SK-N-SH (cell line): Measurements from ENCODE around the gene SHROOM4.

Experiments used
- CHD2 ChIP-seq: fragments of 150-350 bp; IDR thresholded peaks from 2 replicates; pipeline ENCODE4 v1.6.1; 2018; ENCODE audit warnings: low read length; ENCODE audit not compliant: partially characterized antibody
- CTCF ChIP-seq: fragments of 200-600 bp; sonication (generic); IDR thresholded peaks from 2 replicates; pipeline ENCODE4 v1.6.1; 2017; ENCODE audit warnings: antibody characterized with exemption, mild to moderate bottlenecking, moderate library complexity
- EP300 ChIP-seq, 2 experiments: IDR thresholded peaks; 2 replicates each; pipeline versions ENCODE4 v1.4.0 to v1.6.1; 2012; ENCODE audit warnings: borderline replicate concordance in 1 of 2, low read depth in 1 of 2, low read length in 1 of 2
- FOXJ3 ChIP-seq: sonication (generic); formaldehyde crosslinking; IDR thresholded peaks from 2 replicates; pipeline ENCODE4 v1.5.1; 2020; ENCODE audit warnings: mild to moderate bottlenecking, missing genetic modification reagents
- NFIC ChIP-seq: IDR thresholded peaks from 2 replicates; pipeline ENCODE4 v1.4.0; 2012; ENCODE audit warnings: borderline replicate concordance
- POLR2AphosphoS5 ChIP-seq: IDR thresholded peaks from 2 replicates; pipeline ENCODE4 v1.6.1; 2012; ENCODE audit warnings: low read depth, low read length
- SMC3 ChIP-seq: IDR thresholded peaks from 2 replicates; pipeline ENCODE4 v1.6.1; 2012; ENCODE audit warnings: low read depth, low read length, improper control_type of control experiment
- TCF12 ChIP-seq: IDR thresholded peaks from 2 replicates; pipeline ENCODE4 v1.4.0; 2012
- ZBTB33 ChIP-seq: IDR thresholded peaks from 2 replicates; pipeline ENCODE4 v1.4.0; 2012; ENCODE audit warnings: low read depth, borderline replicate concordance

- TF ChIP-seq CTCF (no peak), NFIC (no peak), FOXJ3 (CRISPR knock-in tag) (no peak), POLR2AphosphoS5 (no peak), TCF12 (no peak), SMC3 (no peak), EP300 (IDR thresholded peaks at IDR 0.05; ENCODE audit: borderline replicate concordance in 1 of 2, low read depth in 1 of 2, low read length in 1 of 2) (no peak), CHD2 (no peak), ZBTB33 (no peak)
These were observed 95.2 kb downstream of the SHROOM4 start for GRCh38 chrX:50718776-50719175.
